Measurements from ENCODE around the gene CADPS2.

Gene CADPS2

DNA sequence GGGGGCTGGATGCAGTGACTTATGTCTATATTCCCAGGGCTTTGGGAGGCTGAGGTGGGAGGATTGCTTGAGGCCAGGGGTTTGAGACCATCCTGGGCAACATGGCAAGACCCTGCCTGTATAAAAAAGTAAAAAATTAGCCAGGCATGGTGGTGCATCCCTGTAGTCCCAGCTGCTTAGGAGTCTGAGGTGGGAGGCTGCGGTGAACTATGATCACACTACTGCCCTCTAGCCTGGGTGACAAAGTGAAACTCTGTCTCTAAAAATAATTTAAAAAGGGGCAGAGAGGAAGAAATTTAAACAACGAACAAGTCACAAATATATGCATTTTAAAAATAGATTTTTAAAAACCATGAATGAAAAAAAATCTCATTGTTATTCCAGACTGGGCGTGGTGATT, 535.6 kb downstream of the CADPS2 start:
- no peak for DNase-seq

DNA sequence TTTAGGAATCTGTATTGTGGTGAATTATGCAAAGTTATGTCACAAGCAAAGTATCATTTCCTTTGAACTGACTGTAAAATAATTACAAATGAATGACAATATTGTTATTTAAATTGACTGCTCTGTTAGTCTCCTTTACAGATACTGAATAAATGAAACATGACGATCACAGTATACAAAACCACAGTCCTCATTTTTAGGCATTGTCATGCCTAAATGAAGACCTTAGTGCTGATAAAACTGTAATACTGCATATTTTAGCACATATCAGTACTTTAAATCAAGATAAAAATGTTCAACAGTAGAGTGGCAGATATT, 542.0 kb downstream of the CADPS2 start:
- no peak for DNase-seq

- DNase-seq = no peak
Observed at GRCh38 chr7:122343601-122344302, 542.5 kb downstream of the CADPS2 start.

- no peak for DNase-seq
Observed at GRCh38 chr7:122340427-122340826, 545.8 kb downstream of the CADPS2 start.

DNA sequence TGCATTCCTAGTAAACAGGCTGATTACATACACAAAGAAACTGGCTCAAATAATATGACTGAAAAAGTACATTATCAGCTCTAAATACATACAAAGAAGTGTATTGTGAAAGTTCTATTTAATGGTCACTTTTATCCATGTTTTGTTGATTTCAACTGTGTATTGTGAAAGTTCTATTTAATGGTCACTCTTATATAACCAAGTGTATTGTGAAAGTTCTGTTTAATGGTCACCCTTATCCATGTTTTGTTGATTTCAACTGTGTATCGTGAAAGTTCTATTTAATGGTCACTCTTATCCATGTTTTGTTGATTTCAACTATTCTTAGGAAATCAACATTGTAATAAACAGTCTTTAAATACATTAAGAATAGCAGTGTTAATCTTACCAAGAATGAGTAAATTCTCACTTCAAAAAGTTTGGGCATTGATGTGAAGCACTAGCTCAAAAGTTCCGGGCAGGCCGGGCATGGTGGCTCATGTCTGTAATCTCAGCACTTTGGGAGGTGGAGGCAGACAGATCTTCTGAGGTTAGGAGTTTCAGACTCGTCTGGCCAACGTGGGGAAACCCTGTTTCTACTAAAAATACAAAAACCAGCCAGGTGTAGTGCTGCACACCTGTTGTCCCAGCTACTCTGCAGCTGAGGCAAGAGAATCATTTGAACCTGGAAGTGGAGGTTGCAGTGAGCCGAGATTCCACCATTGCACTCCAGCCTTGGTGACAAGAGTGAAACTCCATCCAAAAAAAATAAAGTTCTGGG, 546.9 kb downstream of the CADPS2 start:
- DNase-seq = no peak

GRCh38 chr7:122337011-122337410, 549.2 kb downstream of the CADPS2 start:
- DNase-seq = no peak

- no peak for DNase-seq
Observed at GRCh38 chr7:122329145-122329802, 557.0 kb downstream of the CADPS2 start.

DNA sequence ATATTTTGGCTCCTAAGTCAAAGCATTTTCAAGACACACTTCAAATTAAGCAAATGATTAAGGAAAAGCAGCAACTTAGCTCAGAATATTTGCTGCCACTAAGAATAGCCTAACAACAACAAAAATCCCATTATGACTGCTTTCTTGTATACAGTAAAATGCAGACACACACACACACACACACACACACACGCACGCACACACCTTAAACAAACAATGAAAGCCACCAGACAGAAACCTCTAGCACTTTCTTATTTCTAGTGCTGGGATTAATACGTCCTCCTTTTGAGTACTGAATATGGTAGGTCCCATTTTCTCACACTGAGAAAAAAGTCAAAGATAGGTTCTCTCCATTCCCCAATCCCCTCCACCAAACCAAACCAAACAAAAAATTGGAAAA, 558.3 kb downstream of the CADPS2 start:
- DNase-seq = no peak

DNA sequence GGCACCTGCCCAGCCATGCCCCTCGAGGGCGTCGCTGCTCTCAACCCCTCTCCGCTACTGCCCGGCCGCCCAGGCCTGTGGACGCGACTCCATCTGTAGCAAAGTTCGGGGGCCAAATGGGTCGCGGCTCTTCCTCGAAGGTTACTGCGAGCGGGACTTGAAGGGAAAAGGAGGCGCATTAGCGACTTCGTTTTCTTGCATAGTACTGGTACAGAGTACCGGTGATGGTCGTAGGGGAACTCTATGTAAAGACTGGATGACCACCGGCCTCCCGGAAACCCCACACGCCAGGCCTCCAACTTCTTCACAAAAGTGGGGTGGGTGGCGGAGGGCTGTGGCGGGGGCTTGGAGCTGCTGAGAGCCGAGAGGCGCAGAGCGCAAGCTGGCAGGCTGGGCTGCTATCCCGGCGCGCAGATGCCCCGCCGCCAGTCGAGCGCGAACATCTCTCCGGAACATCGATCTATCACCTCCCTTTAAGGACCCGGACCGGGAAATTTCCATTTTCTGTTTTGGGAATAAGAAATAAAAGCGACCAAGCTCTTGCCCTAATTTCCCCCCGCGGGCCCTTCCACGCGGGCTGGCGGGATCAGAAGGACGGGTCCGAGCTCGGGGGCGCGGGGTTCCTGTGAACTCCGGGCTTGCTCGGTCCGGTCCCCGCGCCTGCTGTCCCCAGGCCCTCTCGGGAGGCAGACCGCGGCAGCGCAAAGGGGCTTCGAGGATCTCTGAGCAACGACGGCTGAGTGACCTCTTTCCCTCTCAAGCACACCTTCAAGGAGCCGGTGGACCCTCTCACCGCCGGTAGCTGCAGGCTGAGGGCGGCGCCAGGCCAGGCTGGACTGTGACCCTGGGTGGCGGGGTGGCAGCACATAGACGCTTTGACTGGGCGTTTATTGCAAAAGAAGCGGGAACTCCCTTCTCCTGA, 569.5 kb downstream of the CADPS2 start:
- no peak for DNase-seq

DNA sequence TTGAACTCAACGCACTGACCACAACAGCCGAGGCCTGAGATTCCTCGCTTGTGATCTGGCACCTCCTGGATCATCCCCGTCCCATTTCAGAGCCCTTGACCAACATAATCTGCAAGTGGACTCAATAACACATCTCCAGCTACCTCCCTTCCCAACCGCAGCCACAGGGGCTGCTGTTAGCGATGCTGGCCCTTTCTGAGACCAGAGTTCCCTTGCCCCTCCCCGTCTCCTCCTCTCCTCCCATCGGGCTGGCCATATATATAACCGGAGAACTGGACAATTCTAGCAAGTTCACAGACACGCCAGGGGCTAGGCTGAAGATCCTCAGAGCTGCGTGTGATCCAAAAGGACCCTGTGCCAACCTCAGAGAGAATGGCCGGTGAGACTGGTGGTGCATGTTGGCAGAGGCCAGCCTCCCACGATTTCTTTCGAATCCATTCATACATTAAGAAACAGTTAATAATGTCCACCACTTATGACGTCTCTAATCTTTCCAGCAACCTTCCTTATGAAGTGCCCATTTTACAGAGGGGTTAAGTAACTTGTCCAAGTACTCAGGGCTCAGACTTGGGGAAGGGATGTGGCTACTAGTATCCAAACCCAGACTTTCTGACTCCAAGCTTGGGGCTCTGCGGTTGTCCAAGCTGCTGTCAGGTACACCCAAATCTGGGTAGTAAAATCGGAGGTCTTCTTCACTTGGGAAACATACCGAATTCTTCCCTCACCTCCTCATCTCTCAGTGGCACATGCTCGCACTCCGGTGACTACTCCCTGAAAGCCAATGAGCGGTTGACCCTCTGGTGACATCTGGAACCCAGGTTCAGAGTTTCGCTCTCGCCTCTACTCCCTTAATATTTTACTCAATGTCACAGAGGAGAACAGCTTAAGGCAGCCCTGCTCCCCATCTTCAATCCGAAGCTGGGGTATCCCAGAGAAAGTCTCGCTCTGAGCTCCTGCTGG, 570.5 kb downstream of the CADPS2 start:
- no peak for DNase-seq

DNA sequence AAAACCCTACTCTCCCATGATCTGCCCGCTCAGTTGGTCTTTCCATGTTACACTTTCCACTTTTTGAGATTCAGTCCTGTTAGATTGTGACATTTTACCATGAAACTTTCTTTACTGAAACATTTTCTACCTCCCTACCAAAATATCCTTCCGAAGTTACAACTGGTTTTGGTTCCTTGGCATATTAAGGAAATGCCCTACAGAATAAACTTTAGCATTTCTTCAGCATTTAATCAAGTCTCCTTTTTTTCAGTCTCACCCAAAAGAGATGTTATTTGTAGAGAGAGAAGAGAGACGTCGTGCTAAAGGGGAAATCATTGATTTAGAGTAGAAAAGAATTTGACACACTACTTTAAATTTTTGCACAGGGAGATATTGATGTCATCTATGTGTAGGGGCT, 572.0 kb downstream of the CADPS2 start:
- no peak for DNase-seq

GRCh38 chr7:122312789-122313188, 573.5 kb downstream of the CADPS2 start:
- DNase-seq = no peak

- DNase-seq = no peak
Observed at GRCh38 chr7:122311734-122312450, 574.4 kb downstream of the CADPS2 start.

DNA sequence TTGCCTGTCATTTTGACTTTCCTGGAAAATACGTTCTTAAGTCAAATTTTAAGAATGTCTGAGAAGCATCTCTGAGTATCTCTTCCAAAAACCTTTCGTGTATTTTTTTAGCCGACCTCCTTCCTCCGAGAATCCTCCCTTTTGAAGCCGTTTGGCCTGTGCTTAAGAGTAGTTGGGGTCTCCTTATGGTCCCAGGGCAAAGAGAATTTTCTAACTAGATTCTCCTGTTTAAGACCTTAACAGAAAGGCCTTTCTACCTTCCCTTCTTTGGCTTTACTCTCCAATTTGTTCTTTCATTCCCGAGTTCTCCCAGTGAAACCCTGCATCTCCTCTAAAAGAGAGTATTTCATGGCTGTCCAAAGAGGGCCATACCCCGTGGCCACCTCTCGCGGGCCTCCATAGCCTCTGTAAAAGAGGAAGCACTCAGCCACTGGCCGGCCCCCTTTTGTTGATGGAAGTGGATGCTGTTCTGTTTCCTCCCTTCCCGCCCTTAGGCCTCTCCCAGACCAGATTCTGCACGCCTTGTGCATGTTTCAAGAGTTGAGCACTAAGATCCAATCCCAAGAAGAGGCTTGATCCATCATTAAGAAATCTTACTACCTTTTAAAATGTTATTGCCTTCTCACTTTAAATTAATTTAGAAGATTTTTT, 575.1 kb downstream of the CADPS2 start:
- DNase-seq = no peak

DNA sequence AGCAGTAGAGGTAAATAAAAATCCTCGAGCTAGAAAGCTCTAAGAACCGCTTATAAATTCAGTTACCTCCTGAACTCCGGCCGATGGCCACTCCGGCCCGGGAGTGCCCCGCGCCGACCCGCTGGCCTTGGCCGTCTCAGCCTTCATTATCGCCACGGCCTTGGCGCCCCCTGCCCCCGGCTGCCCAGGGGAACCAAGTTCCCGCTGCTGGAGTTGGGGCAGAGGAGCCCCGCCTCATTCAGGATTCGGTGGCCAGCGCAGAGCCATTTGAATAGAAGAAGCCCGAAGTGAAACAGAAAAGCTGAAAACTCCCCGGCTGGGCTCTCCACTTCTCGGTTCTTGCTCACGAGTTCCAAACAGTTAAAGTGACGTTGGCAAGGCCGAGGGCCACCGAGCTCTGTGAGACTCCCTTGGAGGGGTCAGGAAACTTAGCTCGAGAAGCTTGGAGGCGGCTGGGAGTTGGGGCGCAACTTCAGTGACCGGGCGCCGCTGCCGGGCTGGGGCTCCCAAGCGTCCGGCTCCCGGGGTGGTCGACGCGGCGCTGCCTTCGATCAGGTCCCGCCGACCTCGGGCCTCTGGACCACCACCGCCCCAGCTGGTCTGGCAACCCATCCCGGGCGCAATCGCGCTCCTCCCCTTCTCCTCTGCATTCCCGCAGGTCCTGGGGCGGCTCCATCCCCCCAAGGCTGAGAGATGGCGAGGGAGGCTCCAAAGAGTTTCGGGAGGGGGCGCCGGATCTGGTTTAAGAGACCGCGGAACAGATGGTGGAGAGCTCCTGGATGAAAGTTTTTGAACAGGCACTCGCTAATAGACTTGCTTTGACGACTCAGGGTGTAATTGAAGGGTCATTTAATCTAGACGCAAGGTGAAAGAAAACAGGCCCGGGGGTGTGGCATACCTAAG, 575.9 kb downstream of the CADPS2 start:
- peak; percentile 12 for DNase-seq

- DNase-seq = no peak
Observed at GRCh38 chr7:122309421-122309820, 576.8 kb downstream of the CADPS2 start.

GRCh38 chr7:122307228-122307621, 579.0 kb downstream of the CADPS2 start:
- DNase-seq = no peak

GRCh38 chr7:122306320-122307227, 579.7 kb downstream of the CADPS2 start:
- DNase-seq = no peak

Data from fibroblast of skin of scalp (primary cell).